K562 (cell line): ENCODE measurements around the gene MEP1B.

ENCODE experiments used
- AFF4 ChIP-seq: sonication (generic); formaldehyde crosslinking; IDR thresholded peaks from 2 replicates; pipeline ENCODE4 v1.8.0; 2023; ENCODE audit warnings: mild to moderate bottlenecking, missing genetic modification reagents
- EP300 ChIP-seq: IDR thresholded peaks from 2 replicates; pipeline ENCODE4 v1.6.1; 2012; ENCODE audit warnings: low read length, improper control_type of control experiment
- SAP30 ChIP-seq: fragments of 200-600 bp; sonication (generic); IDR thresholded peaks from 2 replicates; pipeline ENCODE4 v1.6.1; 2012; ENCODE audit warnings: borderline replicate concordance, low read depth, mild to moderate bottlenecking, moderate library complexity, low read length, control low read depth, inconsistent platforms; ENCODE audit not compliant: insufficient read depth, poor library complexity, severe bottlenecking
- ZNF408 ChIP-seq: fragments of 250-450 bp; sonication (Bioruptor Pico); IDR thresholded peaks from 2 replicates; pipeline ENCODE4 v1.4.0; 2020; ENCODE audit warnings: low read depth, mild to moderate bottlenecking, moderate library complexity
- ZNF507 ChIP-seq: conservative IDR thresholded peaks from 2 replicates; pipeline ENCODE4 v1.6.1; 2017; ENCODE audit warnings: missing genetic modification characterization, missing compliant biosample characterization
- TF ChIP-seq, protein P1 (sequence below): sonication (generic); formaldehyde crosslinking; IDR thresholded peaks from 2 replicates; pipeline ENCODE4 v1.8.0; 2022; ENCODE audit warnings: mild to moderate bottlenecking, missing genetic modification reagents
- TF ChIP-seq, protein P2 (sequence below), 3 experiments: IDR thresholded peaks in 2 of 3; conservative IDR thresholded peaks in 1 of 3; 2 replicates each; pipeline ENCODE4 v1.5.1; 2011 to 2012; ENCODE audit warnings: low read length in 3 of 3, mild to moderate bottlenecking in 3 of 3, control low read depth in 2 of 3, improper control_type of control experiment in 1 of 3, inconsistent platforms in 1 of 3, low read depth in 1 of 3, mixed read lengths in 1 of 3, moderate library complexity in 1 of 3; ENCODE audit not compliant: insufficient read depth in 2 of 3

DNA sequence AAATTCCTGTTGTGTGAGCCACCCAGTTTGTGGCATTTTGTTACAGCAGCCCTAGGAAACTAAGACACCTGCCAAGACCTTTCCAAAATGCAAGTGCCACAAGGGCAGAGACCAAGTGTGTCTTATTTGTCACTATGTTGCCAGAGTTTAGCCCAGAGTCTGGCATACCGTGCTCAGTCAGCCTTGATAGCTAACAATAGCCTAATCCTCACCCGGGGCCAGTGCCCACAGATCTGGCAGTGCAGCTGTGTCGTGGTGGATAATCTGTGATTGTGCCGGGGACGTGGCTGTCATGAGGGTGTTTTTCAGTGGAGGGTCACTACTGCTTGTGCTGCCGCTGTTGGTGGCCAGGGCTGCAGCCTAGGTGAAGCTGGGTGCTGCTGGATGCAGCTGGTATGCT, 53.5 kb downstream of the MEP1B start:
- TF ChIP-seq EP300 (no peak), SAP30 (no peak), AFF4 (CRISPR knock-in tag) (no peak), ZNF507 (tag) (no peak), ZNF408 (CRISPR knock-in tag) (no peak)
- TF ChIP-seq, protein P1, sequence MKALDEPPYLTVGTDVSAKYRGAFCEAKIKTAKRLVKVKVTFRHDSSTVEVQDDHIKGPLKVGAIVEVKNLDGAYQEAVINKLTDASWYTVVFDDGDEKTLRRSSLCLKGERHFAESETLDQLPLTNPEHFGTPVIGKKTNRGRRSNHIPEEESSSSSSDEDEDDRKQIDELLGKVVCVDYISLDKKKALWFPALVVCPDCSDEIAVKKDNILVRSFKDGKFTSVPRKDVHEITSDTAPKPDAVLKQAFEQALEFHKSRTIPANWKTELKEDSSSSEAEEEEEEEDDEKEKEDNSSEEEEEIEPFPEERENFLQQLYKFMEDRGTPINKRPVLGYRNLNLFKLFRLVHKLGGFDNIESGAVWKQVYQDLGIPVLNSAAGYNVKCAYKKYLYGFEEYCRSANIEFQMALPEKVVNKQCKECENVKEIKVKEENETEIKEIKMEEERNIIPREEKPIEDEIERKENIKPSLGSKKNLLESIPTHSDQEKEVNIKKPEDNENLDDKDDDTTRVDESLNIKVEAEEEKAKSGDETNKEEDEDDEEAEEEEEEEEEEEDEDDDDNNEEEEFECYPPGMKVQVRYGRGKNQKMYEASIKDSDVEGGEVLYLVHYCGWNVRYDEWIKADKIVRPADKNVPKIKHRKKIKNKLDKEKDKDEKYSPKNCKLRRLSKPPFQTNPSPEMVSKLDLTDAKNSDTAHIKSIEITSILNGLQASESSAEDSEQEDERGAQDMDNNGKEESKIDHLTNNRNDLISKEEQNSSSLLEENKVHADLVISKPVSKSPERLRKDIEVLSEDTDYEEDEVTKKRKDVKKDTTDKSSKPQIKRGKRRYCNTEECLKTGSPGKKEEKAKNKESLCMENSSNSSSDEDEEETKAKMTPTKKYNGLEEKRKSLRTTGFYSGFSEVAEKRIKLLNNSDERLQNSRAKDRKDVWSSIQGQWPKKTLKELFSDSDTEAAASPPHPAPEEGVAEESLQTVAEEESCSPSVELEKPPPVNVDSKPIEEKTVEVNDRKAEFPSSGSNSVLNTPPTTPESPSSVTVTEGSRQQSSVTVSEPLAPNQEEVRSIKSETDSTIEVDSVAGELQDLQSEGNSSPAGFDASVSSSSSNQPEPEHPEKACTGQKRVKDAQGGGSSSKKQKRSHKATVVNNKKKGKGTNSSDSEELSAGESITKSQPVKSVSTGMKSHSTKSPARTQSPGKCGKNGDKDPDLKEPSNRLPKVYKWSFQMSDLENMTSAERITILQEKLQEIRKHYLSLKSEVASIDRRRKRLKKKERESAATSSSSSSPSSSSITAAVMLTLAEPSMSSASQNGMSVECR (CRISPR knock-in tag) = no peak
- TF ChIP-seq, protein P2, sequence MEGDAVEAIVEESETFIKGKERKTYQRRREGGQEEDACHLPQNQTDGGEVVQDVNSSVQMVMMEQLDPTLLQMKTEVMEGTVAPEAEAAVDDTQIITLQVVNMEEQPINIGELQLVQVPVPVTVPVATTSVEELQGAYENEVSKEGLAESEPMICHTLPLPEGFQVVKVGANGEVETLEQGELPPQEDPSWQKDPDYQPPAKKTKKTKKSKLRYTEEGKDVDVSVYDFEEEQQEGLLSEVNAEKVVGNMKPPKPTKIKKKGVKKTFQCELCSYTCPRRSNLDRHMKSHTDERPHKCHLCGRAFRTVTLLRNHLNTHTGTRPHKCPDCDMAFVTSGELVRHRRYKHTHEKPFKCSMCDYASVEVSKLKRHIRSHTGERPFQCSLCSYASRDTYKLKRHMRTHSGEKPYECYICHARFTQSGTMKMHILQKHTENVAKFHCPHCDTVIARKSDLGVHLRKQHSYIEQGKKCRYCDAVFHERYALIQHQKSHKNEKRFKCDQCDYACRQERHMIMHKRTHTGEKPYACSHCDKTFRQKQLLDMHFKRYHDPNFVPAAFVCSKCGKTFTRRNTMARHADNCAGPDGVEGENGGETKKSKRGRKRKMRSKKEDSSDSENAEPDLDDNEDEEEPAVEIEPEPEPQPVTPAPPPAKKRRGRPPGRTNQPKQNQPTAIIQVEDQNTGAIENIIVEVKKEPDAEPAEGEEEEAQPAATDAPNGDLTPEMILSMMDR (IDR thresholded peaks at IDR 0.05 in 2 of 3, conservative IDR thresholded peaks at IDR 0.05 in 1 of 3; ENCODE audit: insufficient read depth in 2 of 3, low read depth in 1 of 3, low read length in 3 of 3) = no peak
